ENCODE results near the gene PLSCR4. TPM values are rescaled to one million over a fixed set of nuclear protein-coding genes. Genes with fewer than 3 reads are reported as not detected.
"Not testable (repeated sequence)": the region's sequence is repeated elsewhere in the genome, so short reads cannot be mapped to it uniquely, and the experiment has no call there.

Gene PLSCR4, protein sequence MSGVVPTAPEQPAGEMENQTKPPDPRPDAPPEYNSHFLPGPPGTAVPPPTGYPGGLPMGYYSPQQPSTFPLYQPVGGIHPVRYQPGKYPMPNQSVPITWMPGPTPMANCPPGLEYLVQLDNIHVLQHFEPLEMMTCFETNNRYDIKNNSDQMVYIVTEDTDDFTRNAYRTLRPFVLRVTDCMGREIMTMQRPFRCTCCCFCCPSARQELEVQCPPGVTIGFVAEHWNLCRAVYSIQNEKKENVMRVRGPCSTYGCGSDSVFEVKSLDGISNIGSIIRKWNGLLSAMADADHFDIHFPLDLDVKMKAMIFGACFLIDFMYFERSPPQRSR
- total RNA-seq = 10 to 100 TPM; 23.4 to 95.2 TPM
- polyA plus RNA-seq = 10 to 100 TPM; 10.8 to 18.3 TPM
- long read RNA-seq, donor 1, partial matches to known transcripts = 0 of 7 reads
- long read RNA-seq, donor 1, other reads (novel, unspliced or antisense) = 0 of 7 reads
- long read RNA-seq, donor 2, partial matches to known transcripts = 0 of 2 reads
- long read RNA-seq, donor 2, other reads (novel, unspliced or antisense) = 0 of 2 reads
- long read RNA-seq, donor 3, partial matches to known transcripts = 0 of 4 reads
- long read RNA-seq, donor 3, other reads (novel, unspliced or antisense) = 0 of 4 reads
- long read RNA-seq, donor 4, partial matches to known transcripts = 0 of 1 reads
- long read RNA-seq, donor 4, other reads (novel, unspliced or antisense) = 0 of 1 reads
- long read RNA-seq, donor 5, partial matches to known transcripts = 0 of 6 reads
- long read RNA-seq, donor 5, other reads (novel, unspliced or antisense) = 0 of 6 reads

DNA sequence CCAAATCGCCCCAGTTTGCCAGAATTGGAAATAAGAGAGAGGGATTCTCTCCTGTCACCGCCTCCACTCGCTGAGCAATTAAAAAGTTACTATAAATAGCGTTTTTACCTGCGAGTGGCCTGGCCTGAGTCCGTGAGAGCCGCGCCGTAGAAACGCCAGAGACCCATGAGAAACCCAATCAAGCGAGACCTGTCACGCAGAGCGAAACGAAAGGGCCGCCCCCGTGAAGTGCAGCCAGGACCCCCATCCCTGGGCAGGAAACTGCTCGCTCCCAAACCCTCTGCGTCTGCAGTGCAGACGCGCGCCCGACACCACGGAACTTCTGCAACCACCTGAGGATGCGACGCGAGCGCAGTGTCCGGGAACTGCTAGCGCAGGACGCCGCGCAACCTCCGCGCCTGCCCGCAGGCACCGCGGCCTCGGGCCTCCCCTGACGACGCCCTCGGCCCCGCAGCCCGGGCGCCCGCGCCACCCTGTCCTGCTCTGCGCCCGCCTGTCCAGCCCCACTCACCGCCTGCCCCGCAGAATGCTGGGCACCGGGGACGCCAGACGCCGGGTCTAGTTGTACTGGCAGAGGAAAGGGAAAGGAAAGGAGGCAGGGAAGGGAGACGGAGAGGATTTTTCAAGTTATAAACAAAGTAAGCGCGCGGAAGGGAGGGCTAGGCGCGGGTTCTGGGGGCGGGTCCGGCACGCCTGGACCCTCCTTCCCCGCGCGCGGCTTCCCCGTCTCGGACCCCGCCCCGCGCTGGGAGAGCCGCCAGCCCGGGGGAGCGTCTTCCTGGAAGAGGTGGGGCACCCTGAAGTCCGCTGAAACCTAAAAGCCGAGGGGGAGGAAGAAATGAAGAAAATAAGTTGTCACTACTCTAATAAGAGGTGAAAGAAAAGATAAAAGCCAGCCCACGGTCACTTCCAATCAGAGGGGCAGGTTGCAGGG lies at the start of gene PLSCR4:
Gene PLSCR4 (minus strand): TSS at position 657 of the 934 bp plus-strand sequence. CDS start 29,034 bp downstream, outside the sequence.
- H3K9ac ChIP-seq (ENCODE audit: insufficient read depth in 1 of 2, low read length in 2 of 2) = peak within 1 kb of the TSS; percentile 39 to 86
- H3K27me3 ChIP-seq (ENCODE audit: control insufficient read depth in 3 of 3, insufficient read depth in 3 of 3, low read length in 2 of 3) = no peaks in the 10 kb centered on the region
- TF ChIP-seq, protein P1, sequence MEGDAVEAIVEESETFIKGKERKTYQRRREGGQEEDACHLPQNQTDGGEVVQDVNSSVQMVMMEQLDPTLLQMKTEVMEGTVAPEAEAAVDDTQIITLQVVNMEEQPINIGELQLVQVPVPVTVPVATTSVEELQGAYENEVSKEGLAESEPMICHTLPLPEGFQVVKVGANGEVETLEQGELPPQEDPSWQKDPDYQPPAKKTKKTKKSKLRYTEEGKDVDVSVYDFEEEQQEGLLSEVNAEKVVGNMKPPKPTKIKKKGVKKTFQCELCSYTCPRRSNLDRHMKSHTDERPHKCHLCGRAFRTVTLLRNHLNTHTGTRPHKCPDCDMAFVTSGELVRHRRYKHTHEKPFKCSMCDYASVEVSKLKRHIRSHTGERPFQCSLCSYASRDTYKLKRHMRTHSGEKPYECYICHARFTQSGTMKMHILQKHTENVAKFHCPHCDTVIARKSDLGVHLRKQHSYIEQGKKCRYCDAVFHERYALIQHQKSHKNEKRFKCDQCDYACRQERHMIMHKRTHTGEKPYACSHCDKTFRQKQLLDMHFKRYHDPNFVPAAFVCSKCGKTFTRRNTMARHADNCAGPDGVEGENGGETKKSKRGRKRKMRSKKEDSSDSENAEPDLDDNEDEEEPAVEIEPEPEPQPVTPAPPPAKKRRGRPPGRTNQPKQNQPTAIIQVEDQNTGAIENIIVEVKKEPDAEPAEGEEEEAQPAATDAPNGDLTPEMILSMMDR (IDR thresholded peaks at IDR 0.05; ENCODE audit: control extremely low read depth, extremely low read depth) = no peak
- H3K4me3 ChIP-seq = peak within 1 kb of the TSS; percentile 88
- peaks cover 0 to 39% (median 3%) of the 10 kb centered on the region in 5 donors for H3K4me1 ChIP-seq (ENCODE audit: control insufficient read depth in 5 of 5, insufficient read depth in 5 of 5, low read length in 5 of 5)
- peak; percentile 90 to 94 (median 93) for DNase-seq
- H3K9me3 ChIP-seq (ENCODE audit: control insufficient read depth in 4 of 4, insufficient read depth in 3 of 4, low read length in 3 of 4) = peaks cover 0 to 2% (median 0%) of the 10 kb centered on the region in 4 donors
- 0 to 1% methylated on average over 75 to 78 of the region's 78 CpGs for WGBS, 2 donors
- H3K36me3 ChIP-seq (ENCODE audit: control insufficient read depth in 4 of 4, insufficient read depth in 4 of 4, low read length in 4 of 4) = no peaks in the 10 kb centered on the region
- peak; percentile 89 for ATAC-seq (ENCODE audit: insufficient read depth, low FRiP score)
- peak within 1 kb of the TSS; percentile 58 to 99 for H3K27ac ChIP-seq (ENCODE audit: low read depth in 1 of 2, low read length in 1 of 2)

DNA sequence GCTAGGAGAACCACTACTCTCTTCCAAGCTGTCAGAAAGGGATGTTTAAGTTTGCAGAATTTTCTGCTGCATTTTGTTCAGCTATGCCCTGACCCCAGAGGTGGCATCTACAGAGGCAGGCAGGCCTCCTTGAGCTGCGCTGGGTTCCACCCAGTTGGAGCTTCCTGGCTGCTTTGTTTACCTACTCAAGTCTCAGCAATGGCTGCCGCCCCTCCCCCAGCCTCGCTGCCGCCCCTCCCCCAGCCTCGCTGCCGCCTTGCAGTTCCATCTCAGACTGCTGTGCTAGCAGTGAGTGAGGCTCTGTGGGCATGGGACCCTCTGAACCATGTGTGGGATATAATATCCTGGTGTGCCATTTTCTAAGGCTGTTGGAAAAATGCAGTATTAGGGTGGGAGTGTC lies 42.5 kb upstream of the PLSCR4 start:
- DNase-seq; H3K27ac ChIP-seq (ENCODE audit: low read depth in 1 of 2, low read length in 1 of 2); H3K4me1 ChIP-seq (ENCODE audit: control insufficient read depth in 5 of 5, insufficient read depth in 5 of 5, low read length in 5 of 5); H3K9ac ChIP-seq (ENCODE audit: insufficient read depth in 1 of 2, low read length in 2 of 2); ATAC-seq (ENCODE audit: insufficient read depth, low FRiP score); H3K9me3 ChIP-seq (ENCODE audit: control insufficient read depth in 4 of 4, insufficient read depth in 3 of 4, low read length in 3 of 4); H3K27me3 ChIP-seq (ENCODE audit: control insufficient read depth in 3 of 3, insufficient read depth in 3 of 3, low read length in 2 of 3); H3K4me3 ChIP-seq; H3K36me3 ChIP-seq (ENCODE audit: control insufficient read depth in 4 of 4, insufficient read depth in 4 of 4, low read length in 4 of 4): not testable (repeated sequence)
- WGBS, 2 donors = 97 to 99% methylated on average over 6 of the region's 6 CpGs

DNA sequence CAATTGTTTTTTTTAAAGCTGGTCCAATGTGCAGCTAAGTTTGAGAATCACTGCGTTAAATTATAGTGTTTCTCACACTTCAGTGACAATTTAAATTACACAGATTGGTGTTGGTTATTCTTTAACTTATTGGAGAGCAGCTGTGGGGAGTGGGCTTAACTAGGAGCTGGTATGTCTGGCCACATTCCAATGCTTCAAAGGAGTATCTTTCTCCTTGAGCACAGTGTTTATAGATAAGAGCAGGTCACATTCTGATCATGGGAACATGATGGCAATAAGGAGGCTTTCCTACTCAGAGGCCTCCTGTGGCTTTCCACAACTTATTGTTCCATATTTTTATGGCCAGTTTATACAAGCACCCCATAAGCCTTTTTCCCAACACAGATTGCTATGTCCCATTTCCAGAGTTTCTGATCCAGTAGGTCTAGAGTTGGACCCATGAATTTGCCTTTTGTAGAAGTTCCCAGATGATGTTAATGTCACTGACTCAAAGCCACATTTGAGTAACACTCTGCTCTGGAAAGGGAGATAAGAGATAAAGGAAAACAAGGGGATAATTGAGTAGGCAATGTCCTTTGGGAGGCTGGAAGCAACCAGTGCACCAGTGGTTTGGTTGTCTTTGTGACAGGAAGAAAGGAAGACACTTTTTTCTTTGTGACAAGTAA lies 33.0 kb upstream of the PLSCR4 start:
- TF ChIP-seq, protein P1 (IDR thresholded peaks at IDR 0.05; ENCODE audit: control extremely low read depth, extremely low read depth) = no peak
- Histone ChIP-seq H3K27ac (ENCODE audit: low read depth in 1 of 2, low read length in 1 of 2) (no peak overlapping the region), H3K36me3 (ENCODE audit: control insufficient read depth in 4 of 4, insufficient read depth in 4 of 4, low read length in 4 of 4) (no peaks in the 10 kb centered on the region), H3K9ac (ENCODE audit: insufficient read depth in 1 of 2, low read length in 2 of 2) (no peak overlapping the region), H3K9me3 (ENCODE audit: control insufficient read depth in 4 of 4, insufficient read depth in 3 of 4, low read length in 3 of 4) (peaks cover 0 to 4% (median 0%) of the 10 kb centered on the region in 4 donors), H3K27me3 (ENCODE audit: control insufficient read depth in 3 of 3, insufficient read depth in 3 of 3, low read length in 2 of 3) (no peaks in the 10 kb centered on the region), H3K4me3 (no peak overlapping the region), H3K4me1 (ENCODE audit: control insufficient read depth in 5 of 5, insufficient read depth in 5 of 5, low read length in 5 of 5) (peaks cover 0 to 51% (median 0%) of the 10 kb centered on the region in 5 donors)
- DNase-seq (peak in 1 of 3 donors; percentile 40), ATAC-seq (ENCODE audit: insufficient read depth, low FRiP score) (no peak)
- WGBS, 2 donors = 71 to 82% methylated on average over 1 of the region's 1 CpG

All from lung (tissue), 16 donors.